A549 (cell line): ENCODE data around the gene DIAPH1. TPM values are rescaled to one million over a fixed set of nuclear protein-coding genes. Genes with fewer than 3 reads are reported as not detected.

Source experiments
- ATAC-seq, 2 experiments: fragments of 200-7000 bp in 1 of 2; fragments of >200 bp in 1 of 2; cut with Nextera tagmentation in 1 of 2; cut with Tn5 transposase in 1 of 2; 3 replicates each; pipeline versions ENCODE4 v1.8.0 to v1.9.1; 2018 to 2020; ENCODE audit warnings: mild to moderate bottlenecking in 1 of 2, moderate library complexity in 1 of 2
- CTCF ChIA-PET: fragments of 300-600 bp; sonication (Branson Sonifier 250); formaldehyde crosslinking; extraction: SDS; loops from one replicate; lab custom pipeline; 2021; ENCODE audit warnings: antibody characterized with exemption, inconsistent platforms; lab: Yijun Ruan, JAX
- POLR2A ChIA-PET: fragments of 350-600 bp; formaldehyde crosslinking; extraction: SDS; loops from one replicate; lab custom pipeline; 2021; ENCODE audit warnings: antibody characterized with exemption, inconsistent platforms; lab: Yijun Ruan, JAX
- DNase-seq, 2 experiments: peaks; one replicate each; pipeline versions ENCODE4 v3.0.0 to v3.0.0-alpha.2; 2011 to 2016; ENCODE audit warnings: low read depth in 1 of 2, low spot score in 1 of 2
- FAIRE-seq: peaks from 2 replicates; lab custom pipeline; 2011; peaks lifted over from hg19 to GRCh38; lab: Jason Lieb, UNC
- H3K27ac ChIP-seq, 2 experiments: fragments of >200 bp; sonication (Bioruptor Twin); formaldehyde crosslinking; 3 replicates each; pipeline ENCODE4 v1.5.1; 2016 to 2017
- H3K4me1 ChIP-seq: fragments of >200 bp; sonication (Bioruptor Twin); formaldehyde crosslinking; 3 replicates; pipeline ENCODE4 v1.6.1; 2016
- H3K4me2 ChIP-seq: fragments of >200 bp; sonication (Bioruptor Twin); formaldehyde crosslinking; 3 replicates; pipeline ENCODE4 v1.6.1; 2016
- H3K4me3 ChIP-seq: fragments of >200 bp; sonication (Bioruptor Twin); formaldehyde crosslinking; 3 replicates; pipeline ENCODE4 v1.5.1; 2016
- H3K9me3 ChIP-seq: fragments of >200 bp; sonication (Bioruptor Twin); formaldehyde crosslinking; 3 replicates; pipeline ENCODE4 v1.6.1; 2016
- CBX2 ChIP-seq: fragments of 200-600 bp; sonication (generic); IDR thresholded peaks from 2 replicates; pipeline ENCODE4 v1.6.1; 2016; ENCODE audit warnings: low read depth, mild to moderate bottlenecking, borderline replicate concordance
- CBX8 ChIP-seq: fragments of 200-600 bp; sonication (generic); IDR thresholded peaks from 2 replicates; pipeline ENCODE4 v1.6.1; 2016
- ESRRA ChIP-seq: fragments of 150-350 bp; IDR thresholded peaks from 2 replicates; pipeline ENCODE4 v1.6.1; 2014; ENCODE audit warnings: mild to moderate bottlenecking, low read length, borderline replicate concordance
- JUN ChIP-seq, 2 experiments: fragments of >200 bp; sonication (Bioruptor Twin); formaldehyde crosslinking; IDR thresholded peaks; 2 replicates in 1 of 2; 3 replicates in 1 of 2; pipeline ENCODE4 v1.6.1; 2016 to 2017
- MYC ChIP-seq: IDR thresholded peaks from 2 replicates; pipeline ENCODE4 v1.6.1; 2012; ENCODE audit warnings: mild to moderate bottlenecking, inconsistent platforms, low read length, improper control_type of control experiment, borderline replicate concordance
- PHF8 ChIP-seq: fragments of 200-600 bp; sonication (generic); IDR thresholded peaks from 2 replicates; pipeline ENCODE4 v1.6.1; 2016; ENCODE audit warnings: low read depth, mild to moderate bottlenecking, antibody characterized with exemption, moderate library complexity, borderline replicate concordance
- WGBS: methylation state at CpG from one replicate; pipeline ENCODE4 v1.1.6; 2017; ENCODE audit errors: missing lambda C conversion rate; 5-methylcytosine and 5-hydroxymethylcytosine counted together
- polyA plus RNA-seq, 4 experiments: library from polyadenylated mRNA; depleted of rRNA in 3 of 4; stranded (reverse); fragments of >200 nt; fragmentation: RNase III in 1 of 4; extraction: RNeasy Plus Mini Kit Qiagen cat#74134 plus additional on column Dnase treatment in 1 of 4; gene quantifications; 2 replicates in 3 of 4; 3 replicates in 1 of 4; pipeline ENCODE4 v1.2.3, GENCODE V29; 2011 to 2017
- TF ChIP-seq, protein P1 (sequence below): fragments of 250-450 bp; sonication (Bioruptor Pico); IDR thresholded peaks from 2 replicates; pipeline ENCODE4 v1.5.0; 2020; ENCODE audit warnings: low read depth, mild to moderate bottlenecking, moderate library complexity
- TF ChIP-seq, protein P2 (sequence below): fragments of >200 bp; sonication (Bioruptor Twin); formaldehyde crosslinking; IDR thresholded peaks from 3 replicates; pipeline ENCODE4 v1.5.1; 2016
- TF ChIP-seq, protein P3 (sequence below): fragments of 250-450 bp; sonication (Bioruptor Pico); IDR thresholded peaks from 2 replicates; pipeline ENCODE4 v1.5.0; 2021; ENCODE audit warnings: mild to moderate bottlenecking, moderate library complexity, borderline replicate concordance
- TF ChIP-seq, protein P4 (sequence below): fragments of 150-350 bp; IDR thresholded peaks from 2 replicates; pipeline ENCODE4 v1.6.1; 2014; ENCODE audit warnings: low read depth, mild to moderate bottlenecking, low read length

DIAPH1 gene
- polyA plus RNA-seq, 2 of the 4 experiments (the other 2 are of a cell fraction): 53.4 to 59.8 TPM

DNA sequence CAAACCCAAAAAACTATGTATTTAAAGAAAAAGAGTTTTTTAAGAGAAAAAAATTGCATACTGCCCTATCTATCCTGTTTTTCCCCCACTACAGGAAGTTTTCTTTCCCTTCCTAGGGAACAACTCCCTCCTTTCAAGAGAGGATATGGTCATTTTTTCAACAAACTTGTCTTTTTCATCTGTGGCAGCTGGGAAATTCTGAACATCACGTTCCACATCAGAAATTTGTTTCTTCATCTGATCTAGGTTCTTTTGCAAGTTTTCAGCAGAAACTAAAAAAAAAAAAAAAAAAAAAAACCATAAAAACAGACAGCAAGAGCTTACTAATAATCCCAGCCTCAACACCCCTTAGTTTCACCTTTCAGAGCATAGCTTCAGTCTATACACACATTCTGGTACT lies 91.4 kb downstream of the DIAPH1 start (continued):
- TF ChIP-seq, protein P1, sequence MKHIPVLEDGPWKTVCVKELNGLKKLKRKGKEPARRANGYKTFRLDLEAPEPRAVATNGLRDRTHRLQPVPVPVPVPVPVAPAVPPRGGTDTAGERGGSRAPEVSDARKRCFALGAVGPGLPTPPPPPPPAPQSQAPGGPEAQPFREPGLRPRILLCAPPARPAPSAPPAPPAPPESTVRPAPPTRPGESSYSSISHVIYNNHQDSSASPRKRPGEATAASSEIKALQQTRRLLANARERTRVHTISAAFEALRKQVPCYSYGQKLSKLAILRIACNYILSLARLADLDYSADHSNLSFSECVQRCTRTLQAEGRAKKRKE (CRISPR knock-in tag): no peak
- TF ChIP-seq, protein P2, sequence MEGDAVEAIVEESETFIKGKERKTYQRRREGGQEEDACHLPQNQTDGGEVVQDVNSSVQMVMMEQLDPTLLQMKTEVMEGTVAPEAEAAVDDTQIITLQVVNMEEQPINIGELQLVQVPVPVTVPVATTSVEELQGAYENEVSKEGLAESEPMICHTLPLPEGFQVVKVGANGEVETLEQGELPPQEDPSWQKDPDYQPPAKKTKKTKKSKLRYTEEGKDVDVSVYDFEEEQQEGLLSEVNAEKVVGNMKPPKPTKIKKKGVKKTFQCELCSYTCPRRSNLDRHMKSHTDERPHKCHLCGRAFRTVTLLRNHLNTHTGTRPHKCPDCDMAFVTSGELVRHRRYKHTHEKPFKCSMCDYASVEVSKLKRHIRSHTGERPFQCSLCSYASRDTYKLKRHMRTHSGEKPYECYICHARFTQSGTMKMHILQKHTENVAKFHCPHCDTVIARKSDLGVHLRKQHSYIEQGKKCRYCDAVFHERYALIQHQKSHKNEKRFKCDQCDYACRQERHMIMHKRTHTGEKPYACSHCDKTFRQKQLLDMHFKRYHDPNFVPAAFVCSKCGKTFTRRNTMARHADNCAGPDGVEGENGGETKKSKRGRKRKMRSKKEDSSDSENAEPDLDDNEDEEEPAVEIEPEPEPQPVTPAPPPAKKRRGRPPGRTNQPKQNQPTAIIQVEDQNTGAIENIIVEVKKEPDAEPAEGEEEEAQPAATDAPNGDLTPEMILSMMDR: no peak
- TF ChIP-seq PHF8: no peak
- TF ChIP-seq ESRRA: no peak

DNA sequence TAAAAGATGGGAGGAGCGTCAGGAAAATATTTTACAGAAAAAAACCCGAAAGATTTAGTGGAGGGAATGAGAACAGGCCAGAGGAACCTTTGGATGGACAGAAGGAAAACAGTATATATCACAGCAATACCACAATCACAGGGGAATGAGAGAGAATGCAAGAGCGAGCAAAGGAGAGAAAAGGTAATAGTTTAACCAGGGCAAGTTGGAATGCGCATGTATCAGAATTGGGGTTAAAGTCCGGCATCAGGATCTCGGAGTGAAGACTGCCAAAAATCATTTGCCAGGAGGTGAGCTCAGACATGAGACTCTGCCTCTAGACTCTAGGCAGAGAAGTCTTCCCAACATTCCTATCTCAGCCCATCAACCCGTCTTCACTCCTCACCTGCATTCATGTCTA lies 93.1 kb downstream of the DIAPH1 start:
- peaks cover 32% of the 10 kb centered on the region for H3K4me1 ChIP-seq
- ChIA-PET CTCF (interaction anchor here (0.6 to 12.8 kb wide), 15 partner anchors 8 to 161 kb away, joined by 3 to 163 read pairs (median 8); partner anchors contain the start of genes DIAPH1, PCDHGA5, PCDHGA7 and PCDHGB3), POLR2A (no interaction called here)
- DNase-seq (no peak), ATAC-seq (no peak), FAIRE-seq (no peak)
- no peak overlapping the region for H3K4me3 ChIP-seq
- no peak overlapping the region; the same call in 2 of the 3 replicates for H3K4me2 ChIP-seq
- no peak overlapping the region for H3K27ac ChIP-seq
- no peaks in the 10 kb centered on the region for H3K9me3 ChIP-seq
- WGBS: 71% methylated on average over 7 of the region's 7 CpGs
- TF ChIP-seq, protein P3, sequence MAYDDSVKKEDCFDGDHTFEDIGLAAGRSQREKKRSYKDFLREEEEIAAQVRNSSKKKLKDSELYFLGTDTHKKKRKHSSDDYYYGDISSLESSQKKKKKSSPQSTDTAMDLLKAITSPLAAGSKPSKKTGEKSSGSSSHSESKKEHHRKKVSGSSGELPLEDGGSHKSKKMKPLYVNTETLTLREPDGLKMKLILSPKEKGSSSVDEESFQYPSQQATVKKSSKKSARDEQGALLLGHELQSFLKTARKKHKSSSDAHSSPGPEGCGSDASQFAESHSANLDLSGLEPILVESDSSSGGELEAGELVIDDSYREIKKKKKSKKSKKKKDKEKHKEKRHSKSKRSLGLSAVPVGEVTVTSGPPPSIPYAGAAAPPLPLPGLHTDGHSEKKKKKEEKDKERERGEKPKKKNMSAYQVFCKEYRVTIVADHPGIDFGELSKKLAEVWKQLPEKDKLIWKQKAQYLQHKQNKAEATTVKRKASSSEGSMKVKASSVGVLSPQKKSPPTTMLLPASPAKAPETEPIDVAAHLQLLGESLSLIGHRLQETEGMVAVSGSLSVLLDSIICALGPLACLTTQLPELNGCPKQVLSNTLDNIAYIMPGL (CRISPR knock-in tag): no peak
- no peak for TF ChIP-seq MYC
- TF ChIP-seq, protein P4, sequence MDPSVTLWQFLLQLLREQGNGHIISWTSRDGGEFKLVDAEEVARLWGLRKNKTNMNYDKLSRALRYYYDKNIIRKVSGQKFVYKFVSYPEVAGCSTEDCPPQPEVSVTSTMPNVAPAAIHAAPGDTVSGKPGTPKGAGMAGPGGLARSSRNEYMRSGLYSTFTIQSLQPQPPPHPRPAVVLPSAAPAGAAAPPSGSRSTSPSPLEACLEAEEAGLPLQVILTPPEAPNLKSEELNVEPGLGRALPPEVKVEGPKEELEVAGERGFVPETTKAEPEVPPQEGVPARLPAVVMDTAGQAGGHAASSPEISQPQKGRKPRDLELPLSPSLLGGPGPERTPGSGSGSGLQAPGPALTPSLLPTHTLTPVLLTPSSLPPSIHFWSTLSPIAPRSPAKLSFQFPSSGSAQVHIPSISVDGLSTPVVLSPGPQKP: no peak
- no peak for TF ChIP-seq JUN (IDR thresholded peaks at IDR 0.05)
- TF ChIP-seq CBX2: no peak
- TF ChIP-seq CBX8: no peak
- TF ChIP-seq, protein P2: no peak
- TF ChIP-seq ESRRA: no peak
- TF ChIP-seq, protein P1 (CRISPR knock-in tag): no peak
